HL-60 (cell line): ENCODE data around the gene ELL2.
A peak's percentile ranks its signal among the peaks of the same experiment; 100 is the strongest.
"Not testable (repeated sequence)": the region's sequence is repeated elsewhere in the genome, so short reads cannot be mapped to it uniquely, and the experiment has no call there.

Experiments used
- DNase-seq, 2 experiments: peaks; one replicate each; pipeline ENCODE4 v3.0.0-alpha.2; 2010 to 2020; ENCODE audit warnings: low read depth in 1 of 2, low spot score in 1 of 2
- H3K27ac ChIP-seq: fragments of 250-450 bp; sonication (Bioruptor Pico); replicated peaks from 2 replicates; pipeline ENCODE4 v1.5.1; 2020; ENCODE audit warnings: mild to moderate bottlenecking, moderate library complexity
- H3K27me3 ChIP-seq: fragments of 250-450 bp; sonication (Bioruptor Pico); 2 replicates; pipeline ENCODE4 v1.5.1; 2021; ENCODE audit warnings: mild to moderate bottlenecking, moderate library complexity; ENCODE audit not compliant: insufficient read depth, poor library complexity, severe bottlenecking
- H3K4me3 ChIP-seq: replicated peaks from 2 replicates; pipeline ENCODE4 v1.5.1; 2011; ENCODE audit warnings: mild to moderate bottlenecking, control low read depth, low read length; ENCODE audit not compliant: insufficient read depth
- GABPA ChIP-seq: IDR thresholded peaks from 2 replicates; pipeline ENCODE4 v1.6.1; 2012; ENCODE audit warnings: low read depth
- POLR2AphosphoS5 ChIP-seq: IDR thresholded peaks from 2 replicates; pipeline ENCODE4 v1.6.1; 2012; ENCODE audit warnings: low read depth
- SPI1 ChIP-seq: IDR thresholded peaks from 2 replicates; pipeline ENCODE4 v1.6.1; 2012; ENCODE audit warnings: low read depth, mild to moderate bottlenecking, borderline replicate concordance
- TF ChIP-seq, protein P1 (sequence below): IDR thresholded peaks from one replicate; pipeline ENCODE4 v1.5.1; 2011; ENCODE audit warnings: low read length, control low read depth, inconsistent platforms; ENCODE audit not compliant: insufficient read depth
- TF ChIP-seq, protein P2 (sequence below): IDR thresholded peaks from 2 replicates; pipeline ENCODE4 v1.6.1; 2012; ENCODE audit warnings: low read depth; ENCODE audit not compliant: insufficient replicate concordance

ELL2 gene

DNA sequence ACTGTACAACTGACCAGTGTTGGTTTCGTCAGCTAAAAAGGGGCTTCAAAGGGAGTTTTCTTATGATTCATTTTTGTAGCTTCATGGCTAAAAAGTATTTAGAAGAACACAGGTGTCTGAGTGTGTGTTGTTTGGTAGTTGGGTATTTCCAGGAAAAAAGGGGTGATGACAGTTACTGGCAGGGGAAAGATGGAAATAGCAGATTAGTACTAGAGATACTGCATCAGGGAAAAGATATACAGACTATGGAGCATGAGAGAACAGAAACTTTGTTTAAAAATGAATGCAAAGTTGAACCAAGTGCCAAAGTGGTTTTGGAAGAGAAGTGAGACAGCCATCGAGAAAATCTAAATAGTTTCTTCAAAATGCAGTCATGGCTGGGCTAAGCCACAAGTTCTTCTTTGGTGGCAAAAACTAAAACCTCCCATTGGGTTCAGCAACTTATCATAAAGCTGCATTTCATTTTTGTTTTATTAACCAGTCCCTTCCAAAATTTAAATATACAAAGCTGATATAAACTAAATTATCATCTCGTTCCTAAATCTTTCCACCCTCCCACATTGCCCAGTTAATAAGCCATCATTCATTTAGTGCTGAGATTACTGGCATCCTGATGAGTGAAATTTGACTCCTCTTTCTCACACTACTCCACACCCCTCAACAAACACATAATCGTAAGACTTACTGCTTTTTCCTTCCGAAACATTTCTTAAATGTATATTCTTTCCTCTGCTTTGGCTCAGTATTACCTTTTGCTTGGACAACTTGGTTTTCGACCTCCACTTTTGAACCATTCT lies 33.5 kb downstream of the ELL2 start:
- no peak overlapping the region for H3K4me3 ChIP-seq
- no peak for DNase-seq
- no peaks in the 10 kb centered on the region for H3K27me3 ChIP-seq
- no peak overlapping the region for H3K27ac ChIP-seq
- TF ChIP-seq SPI1: no peak
- no peak for TF ChIP-seq GABPA
- TF ChIP-seq, protein P1, sequence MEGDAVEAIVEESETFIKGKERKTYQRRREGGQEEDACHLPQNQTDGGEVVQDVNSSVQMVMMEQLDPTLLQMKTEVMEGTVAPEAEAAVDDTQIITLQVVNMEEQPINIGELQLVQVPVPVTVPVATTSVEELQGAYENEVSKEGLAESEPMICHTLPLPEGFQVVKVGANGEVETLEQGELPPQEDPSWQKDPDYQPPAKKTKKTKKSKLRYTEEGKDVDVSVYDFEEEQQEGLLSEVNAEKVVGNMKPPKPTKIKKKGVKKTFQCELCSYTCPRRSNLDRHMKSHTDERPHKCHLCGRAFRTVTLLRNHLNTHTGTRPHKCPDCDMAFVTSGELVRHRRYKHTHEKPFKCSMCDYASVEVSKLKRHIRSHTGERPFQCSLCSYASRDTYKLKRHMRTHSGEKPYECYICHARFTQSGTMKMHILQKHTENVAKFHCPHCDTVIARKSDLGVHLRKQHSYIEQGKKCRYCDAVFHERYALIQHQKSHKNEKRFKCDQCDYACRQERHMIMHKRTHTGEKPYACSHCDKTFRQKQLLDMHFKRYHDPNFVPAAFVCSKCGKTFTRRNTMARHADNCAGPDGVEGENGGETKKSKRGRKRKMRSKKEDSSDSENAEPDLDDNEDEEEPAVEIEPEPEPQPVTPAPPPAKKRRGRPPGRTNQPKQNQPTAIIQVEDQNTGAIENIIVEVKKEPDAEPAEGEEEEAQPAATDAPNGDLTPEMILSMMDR: no peak
- TF ChIP-seq POLR2AphosphoS5: no peak
- TF ChIP-seq, protein P2, sequence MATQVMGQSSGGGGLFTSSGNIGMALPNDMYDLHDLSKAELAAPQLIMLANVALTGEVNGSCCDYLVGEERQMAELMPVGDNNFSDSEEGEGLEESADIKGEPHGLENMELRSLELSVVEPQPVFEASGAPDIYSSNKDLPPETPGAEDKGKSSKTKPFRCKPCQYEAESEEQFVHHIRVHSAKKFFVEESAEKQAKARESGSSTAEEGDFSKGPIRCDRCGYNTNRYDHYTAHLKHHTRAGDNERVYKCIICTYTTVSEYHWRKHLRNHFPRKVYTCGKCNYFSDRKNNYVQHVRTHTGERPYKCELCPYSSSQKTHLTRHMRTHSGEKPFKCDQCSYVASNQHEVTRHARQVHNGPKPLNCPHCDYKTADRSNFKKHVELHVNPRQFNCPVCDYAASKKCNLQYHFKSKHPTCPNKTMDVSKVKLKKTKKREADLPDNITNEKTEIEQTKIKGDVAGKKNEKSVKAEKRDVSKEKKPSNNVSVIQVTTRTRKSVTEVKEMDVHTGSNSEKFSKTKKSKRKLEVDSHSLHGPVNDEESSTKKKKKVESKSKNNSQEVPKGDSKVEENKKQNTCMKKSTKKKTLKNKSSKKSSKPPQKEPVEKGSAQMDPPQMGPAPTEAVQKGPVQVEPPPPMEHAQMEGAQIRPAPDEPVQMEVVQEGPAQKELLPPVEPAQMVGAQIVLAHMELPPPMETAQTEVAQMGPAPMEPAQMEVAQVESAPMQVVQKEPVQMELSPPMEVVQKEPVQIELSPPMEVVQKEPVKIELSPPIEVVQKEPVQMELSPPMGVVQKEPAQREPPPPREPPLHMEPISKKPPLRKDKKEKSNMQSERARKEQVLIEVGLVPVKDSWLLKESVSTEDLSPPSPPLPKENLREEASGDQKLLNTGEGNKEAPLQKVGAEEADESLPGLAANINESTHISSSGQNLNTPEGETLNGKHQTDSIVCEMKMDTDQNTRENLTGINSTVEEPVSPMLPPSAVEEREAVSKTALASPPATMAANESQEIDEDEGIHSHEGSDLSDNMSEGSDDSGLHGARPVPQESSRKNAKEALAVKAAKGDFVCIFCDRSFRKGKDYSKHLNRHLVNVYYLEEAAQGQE: no peak

DNA sequence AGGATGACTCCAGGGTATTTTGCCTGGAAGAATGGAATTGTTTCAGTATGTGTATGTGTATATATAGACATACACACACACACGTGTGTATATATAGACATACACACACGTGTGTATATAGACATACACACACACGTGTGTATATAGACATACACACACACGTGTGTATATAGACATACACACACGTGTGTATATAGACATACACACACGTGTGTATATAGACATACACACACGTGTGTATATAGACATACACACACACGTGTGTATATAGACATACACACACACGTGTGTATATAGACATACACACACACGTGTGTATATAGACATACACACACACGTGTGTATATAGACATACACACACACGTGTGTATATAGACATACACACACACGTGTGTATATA lies 34.4 kb downstream of the ELL2 start:
- not testable (repeated sequence) for H3K27me3 ChIP-seq, DNase-seq, H3K27ac ChIP-seq, H3K4me3 ChIP-seq

DNA sequence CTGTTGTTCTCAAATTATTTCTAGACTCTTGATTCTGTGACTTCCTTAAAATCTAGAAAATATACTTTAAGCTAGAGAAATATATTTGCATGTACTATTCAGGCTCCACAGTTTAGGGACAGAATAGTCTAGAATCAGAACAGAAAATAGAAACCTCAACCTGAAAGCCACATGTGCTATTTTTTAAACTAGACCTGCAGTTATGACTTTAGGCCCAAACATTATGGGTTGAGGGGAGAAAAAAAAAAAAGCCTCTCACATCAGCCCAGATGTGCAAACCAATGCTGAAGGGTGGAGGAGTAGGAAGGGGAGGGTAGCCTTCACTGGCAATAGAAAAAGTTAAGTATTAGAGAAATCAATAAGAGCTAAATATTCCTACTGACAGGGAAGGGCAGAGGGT lies 35.7 kb downstream of the ELL2 start:
- no peak overlapping the region for H3K4me3 ChIP-seq
- no peak for DNase-seq
- no peaks in the 10 kb centered on the region for H3K27me3 ChIP-seq
- peak overlapping the region; percentile 77 for H3K27ac ChIP-seq
- no peak for TF ChIP-seq GABPA
- TF ChIP-seq, protein P2: no peak
- no peak for TF ChIP-seq POLR2AphosphoS5
- TF ChIP-seq, protein P1: no peak
- no peak for TF ChIP-seq SPI1

DNA sequence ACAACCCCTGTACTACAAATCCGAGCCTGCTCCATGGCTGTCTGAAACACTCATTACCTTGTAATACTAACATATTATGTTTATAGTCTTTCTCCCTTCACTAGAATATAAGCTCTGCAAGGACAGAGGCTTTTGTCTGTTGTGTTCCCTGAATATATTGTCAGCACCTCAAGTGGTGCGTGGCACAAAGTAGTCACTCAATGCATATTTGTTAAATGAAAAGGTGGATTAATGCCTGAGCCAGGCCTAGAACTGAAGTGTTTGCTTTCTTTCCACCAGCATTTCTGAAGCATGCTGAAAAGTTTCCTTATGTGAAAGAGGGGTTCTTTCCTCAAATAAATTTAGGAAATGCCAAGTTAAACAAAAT lies 36.3 kb downstream of the ELL2 start:
- Histone ChIP-seq H3K27me3 (no peaks in the 10 kb centered on the region), H3K27ac (peak overlapping the region; percentile 77), H3K4me3 (no peak overlapping the region)
- no peak for DNase-seq
- TF ChIP-seq POLR2AphosphoS5: no peak
- TF ChIP-seq, protein P1: no peak
